ENCODE data around the gene CAPN8. TPM values are rescaled to one million over a fixed set of nuclear protein-coding genes. Genes with fewer than 3 reads are reported as not detected.

Gene CAPN8
- total RNA-seq, 1 experiment from 2014 or later, result 5.7 TPM

GRCh38 chr1:223533708-223534107, 131.8 kb downstream of the CAPN8 start:
- BruUV-seq (replicated peaks), result no TSS peak

GRCh38 chr1:223531742-223532341, 133.7 kb downstream of the CAPN8 start:
- no peaks in the 10 kb centered on the region for H3K4me1 Mint-ChIP-seq (ENCODE audit: insufficient read depth, unreplicated experiment)
- intact Hi-C loops (cut with micrococcal nuclease), result loop anchor here (1.0 to 5.0 kb wide), 4 partner anchors 138 to 740 kb away; no protein-coding TSS in a partner anchor
- no peaks in the 10 kb centered on the region for H3K9me3 Mint-ChIP-seq (ENCODE audit: unreplicated experiment)
- ChIA-PET POLR2A (interaction anchor here (1.0 kb wide), 1 partner anchor 100 kb away, joined by 3 read pairs; no protein-coding TSS in a partner anchor), CTCF (interaction anchor here (0.6 to 2.5 kb wide), 26 partner anchors 9 to 423 kb away, joined by 3 to 11 read pairs (median 4); no protein-coding TSS in a partner anchor)
- peak; percentile 87 for DNase-seq (ENCODE audit: unreplicated experiment)
- H3K27ac Mint-ChIP-seq (ENCODE audit: low read depth, unreplicated experiment), result no peak overlapping the region
- H3K27me3 Mint-ChIP-seq (ENCODE audit: insufficient read depth, unreplicated experiment), result peaks cover 24% of the 10 kb centered on the region
- no TSS peak for BruUV-seq (replicated peaks)
- no peak overlapping the region for H3K4me3 Mint-ChIP-seq (ENCODE audit: unreplicated experiment)
- peak; percentile 90 for TF ChIP-seq CTCF (IDR thresholded peaks at IDR 0.05; ENCODE audit: unreplicated experiment)
- H3K36me3 Mint-ChIP-seq (ENCODE audit: insufficient read depth, unreplicated experiment), result no peaks in the 10 kb centered on the region

More at GRCh38 chr1:223533708-223534107, 131.8 kb downstream of the CAPN8 start:
- POLR2A ChIA-PET, result no interaction called here
- Mint-ChIP-seq H3K9me3 (ENCODE audit: unreplicated experiment) (no peaks in the 10 kb centered on the region), H3K4me3 (ENCODE audit: unreplicated experiment) (no peak overlapping the region), H3K4me1 (ENCODE audit: insufficient read depth, unreplicated experiment) (no peaks in the 10 kb centered on the region), H3K27ac (ENCODE audit: low read depth, unreplicated experiment) (no peak overlapping the region), H3K36me3 (ENCODE audit: insufficient read depth, unreplicated experiment) (no peaks in the 10 kb centered on the region), H3K27me3 (ENCODE audit: insufficient read depth, unreplicated experiment) (peaks cover 27% of the 10 kb centered on the region)
- TF ChIP-seq CTCF (IDR thresholded peaks at IDR 0.05; ENCODE audit: unreplicated experiment), result no peak
- intact Hi-C loops (cut with micrococcal nuclease), result loop anchor here (5.0 kb wide), 1 partner anchor 741 kb away; no protein-coding TSS in a partner anchor
- no peak for DNase-seq (ENCODE audit: unreplicated experiment)
- CTCF ChIA-PET, result interaction anchor here (0.9 to 1.2 kb wide), 3 partner anchors 23 to 150 kb away, joined by 3 to 4 read pairs (median 3); no protein-coding TSS in a partner anchor

- POLR2A ChIA-PET, result no interaction called here
- peaks cover 13% of the 10 kb centered on the region for H3K27me3 Mint-ChIP-seq (ENCODE audit: insufficient read depth, unreplicated experiment)
- BruUV-seq (replicated peaks), result no TSS peak
- no peaks in the 10 kb centered on the region for H3K9me3 Mint-ChIP-seq (ENCODE audit: unreplicated experiment)
- no peak overlapping the region for H3K27ac Mint-ChIP-seq (ENCODE audit: low read depth, unreplicated experiment)
- no peak for DNase-seq (ENCODE audit: unreplicated experiment)
- CTCF ChIA-PET, result interaction anchor here (0.7 to 1.2 kb wide), 4 partner anchors 12 to 436 kb away, joined by 3 to 6 read pairs (median 4); no protein-coding TSS in a partner anchor
- intact Hi-C loops (cut with micrococcal nuclease), result no loop called here
- TF ChIP-seq CTCF (IDR thresholded peaks at IDR 0.05; ENCODE audit: unreplicated experiment), result no peak
- H3K4me3 Mint-ChIP-seq (ENCODE audit: unreplicated experiment), result no peak overlapping the region
- H3K4me1 Mint-ChIP-seq (ENCODE audit: insufficient read depth, unreplicated experiment), result no peaks in the 10 kb centered on the region
- H3K36me3 Mint-ChIP-seq (ENCODE audit: insufficient read depth, unreplicated experiment), result no peaks in the 10 kb centered on the region
Observed at GRCh38 chr1:223525957-223526356, 139.5 kb downstream of the CAPN8 start.

- Mint-ChIP-seq H3K4me1 (ENCODE audit: insufficient read depth, unreplicated experiment) (no peaks in the 10 kb centered on the region), H3K27ac (ENCODE audit: low read depth, unreplicated experiment) (no peak overlapping the region), H3K27me3 (ENCODE audit: insufficient read depth, unreplicated experiment) (peaks cover 13% of the 10 kb centered on the region), H3K9me3 (ENCODE audit: unreplicated experiment) (no peaks in the 10 kb centered on the region), H3K4me3 (ENCODE audit: unreplicated experiment) (no peak overlapping the region), H3K36me3 (ENCODE audit: insufficient read depth, unreplicated experiment) (no peaks in the 10 kb centered on the region)
- intact Hi-C loops (cut with micrococcal nuclease), result no loop called here
- POLR2A ChIA-PET, result no interaction called here
- no TSS peak for BruUV-seq (replicated peaks)
- DNase-seq (ENCODE audit: unreplicated experiment), result no peak
- no peak for TF ChIP-seq CTCF (IDR thresholded peaks at IDR 0.05; ENCODE audit: unreplicated experiment)
- CTCF ChIA-PET, result interaction anchor here (0.7 to 1.0 kb wide), 2 partner anchors 13 to 112 kb away, joined by 3 to 6 read pairs; no protein-coding TSS in a partner anchor
Observed at GRCh38 chr1:223525546-223525945, 140.0 kb downstream of the CAPN8 start.
